ENCODE measurements around the gene HOXA13. TPM values are rescaled to one million over a fixed set of nuclear protein-coding genes. Genes with fewer than 3 reads are reported as not detected.

HOXA13 gene
- total RNA-seq, 1 experiment from 2014 or later, result 4.7 TPM

- no peak for DNase-seq (ENCODE audit: low spot score)
Observed at GRCh38 chr7:27148031-27148755, 51.7 kb downstream of the HOXA13 start.

- DNase-seq (ENCODE audit: low spot score), result no peak
Observed at GRCh38 chr7:27147199-27148030, 52.5 kb downstream of the HOXA13 start, which contains the start of gene HOXA6. HOXA6 (minus strand) TSS chr7:27147774; CDS start chr7:27147749, 25 bp downstream.

- no peak for DNase-seq (ENCODE audit: low spot score)
Observed at GRCh38 chr7:27146491-27147198, 53.2 kb downstream of the HOXA13 start.

GRCh38 chr7:27145914-27146412 lies 53.9 kb downstream of the HOXA13 start:
- DNase-seq (ENCODE audit: low spot score), result no peak

GRCh38 chr7:27145165-27145913 lies 54.6 kb downstream of the HOXA13 start:
- DNase-seq (ENCODE audit: low spot score), result no peak

- no peak for DNase-seq (ENCODE audit: low spot score)
Observed at GRCh38 chr7:27144781-27145164, 55.1 kb downstream of the HOXA13 start.

Other genes with a start within 250 kb of the HOXA13 start
- gene HOXA1, start 104.1 kb downstream of the HOXA13 start, total RNA-seq (2014; rRNA removed; shearing (Covaris generic)), result 0.34 TPM in 1 of 2 replicates, not detected in the other
- 0.17 TPM in 1 of 2 replicates, not detected in the other for gene HOXA2, start 97.4 kb downstream of the HOXA13 start, total RNA-seq (2014; rRNA removed; shearing (Covaris generic))
- gene HOXA4, start 69.3 kb downstream of the HOXA13 start, total RNA-seq (2014; rRNA removed; shearing (Covaris generic)), result 2.0 and 3.4 TPM in 2 replicates
- gene HOXA5, start 56.4 kb downstream of the HOXA13 start, total RNA-seq (2014; rRNA removed; shearing (Covaris generic)), result 0.98 and 1.9 TPM in 2 replicates
- gene HOXA6, start 52.3 kb downstream of the HOXA13 start, total RNA-seq (2014; rRNA removed; shearing (Covaris generic)), result 0.48 TPM in 1 of 2 replicates, not detected in the other
- gene HOXA3, start 47.5 kb downstream of the HOXA13 start, total RNA-seq (2014; rRNA removed; shearing (Covaris generic)), result 0.07 and 0.41 TPM in 2 replicates
- not detected in 2 replicates for gene HOXA7, start 43.4 kb downstream of the HOXA13 start, total RNA-seq (2014; rRNA removed; shearing (Covaris generic))
- gene HOXA9, start 34.6 kb downstream of the HOXA13 start, total RNA-seq (2014; rRNA removed; shearing (Covaris generic)), result 74.8 and 88.6 TPM in 2 replicates
- 26.4 and 30.7 TPM in 2 replicates for gene HOXA10, start 25.8 kb downstream of the HOXA13 start, total RNA-seq (2014; rRNA removed; shearing (Covaris generic))
- 1.2 TPM in 2 replicates for gene HOXA11, start 14.9 kb downstream of the HOXA13 start, total RNA-seq (2014; rRNA removed; shearing (Covaris generic))
- gene EVX1, start 42.7 kb upstream of the HOXA13 start, total RNA-seq (2014; rRNA removed; shearing (Covaris generic)), result not detected in 2 replicates

Data from A172 (cell line).